Upper lobe of left lung (tissue), 4 donors: ENCODE results near the gene NR3C2.

Experiments used
- POLR2A ChIP-seq, 4 donors: fragments of 450-650 bp; IDR thresholded peaks; one replicate each; pipeline ENCODE4 v1.5.1; 2016 to 2017; ENCODE audit warnings: antibody characterized with exemption in 4 of 4, mild to moderate bottlenecking in 2 of 4
- POLR2AphosphoS5 ChIP-seq, 2 donors: sonication (generic); formaldehyde crosslinking; IDR thresholded peaks; one replicate each; pipeline ENCODE4 v1.5.1; 2017; ENCODE audit warnings: antibody characterized with exemption in 2 of 2
- TF ChIP-seq, protein P1 (sequence below), 6 experiments: fragments of 450-650 bp in 4 of 6; fragments of 200-600 bp in 2 of 6; sonication (generic) in 2 of 6; IDR thresholded peaks; one replicate each; pipeline ENCODE4 v1.5.1; 2016 to 2019; ENCODE audit warnings: antibody characterized with exemption in 6 of 6

GRCh38 chr4:148052448-148052847 is 389.8 kb downstream of the NR3C2 start:
- TF ChIP-seq, protein P1, sequence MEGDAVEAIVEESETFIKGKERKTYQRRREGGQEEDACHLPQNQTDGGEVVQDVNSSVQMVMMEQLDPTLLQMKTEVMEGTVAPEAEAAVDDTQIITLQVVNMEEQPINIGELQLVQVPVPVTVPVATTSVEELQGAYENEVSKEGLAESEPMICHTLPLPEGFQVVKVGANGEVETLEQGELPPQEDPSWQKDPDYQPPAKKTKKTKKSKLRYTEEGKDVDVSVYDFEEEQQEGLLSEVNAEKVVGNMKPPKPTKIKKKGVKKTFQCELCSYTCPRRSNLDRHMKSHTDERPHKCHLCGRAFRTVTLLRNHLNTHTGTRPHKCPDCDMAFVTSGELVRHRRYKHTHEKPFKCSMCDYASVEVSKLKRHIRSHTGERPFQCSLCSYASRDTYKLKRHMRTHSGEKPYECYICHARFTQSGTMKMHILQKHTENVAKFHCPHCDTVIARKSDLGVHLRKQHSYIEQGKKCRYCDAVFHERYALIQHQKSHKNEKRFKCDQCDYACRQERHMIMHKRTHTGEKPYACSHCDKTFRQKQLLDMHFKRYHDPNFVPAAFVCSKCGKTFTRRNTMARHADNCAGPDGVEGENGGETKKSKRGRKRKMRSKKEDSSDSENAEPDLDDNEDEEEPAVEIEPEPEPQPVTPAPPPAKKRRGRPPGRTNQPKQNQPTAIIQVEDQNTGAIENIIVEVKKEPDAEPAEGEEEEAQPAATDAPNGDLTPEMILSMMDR (IDR thresholded peaks at IDR 0.05), result no peak
- TF ChIP-seq POLR2AphosphoS5 (IDR thresholded peaks at IDR 0.05), result no peak
- TF ChIP-seq POLR2A (IDR thresholded peaks at IDR 0.05), result no peak
